Osteocyte (in vitro differentiated cells): ENCODE results near the gene CALML4. TPM values are rescaled to one million over a fixed set of nuclear protein-coding genes. Genes with fewer than 3 reads are reported as not detected.
A peak's percentile ranks its signal among the peaks of the same experiment; 100 is the strongest.

ENCODE experiments used
- DNase-seq: peaks from one replicate; pipeline ENCODE4 v3.0.0; 2021; ENCODE audit warnings: mixed read lengths; ENCODE audit not compliant: unreplicated experiment; ENCODE audit errors: extremely low spot score
- H3K27ac Mint-ChIP-seq: one replicate; pipeline ENCODE4 v1.8.0; 2021; ENCODE audit warnings: mild to moderate bottlenecking, mixed read lengths; ENCODE audit not compliant: unreplicated experiment
- H3K27me3 Mint-ChIP-seq: one replicate; pipeline ENCODE4 v1.8.0; 2021; ENCODE audit warnings: mixed read lengths; ENCODE audit not compliant: unreplicated experiment
- H3K36me3 Mint-ChIP-seq: one replicate; pipeline ENCODE4 v1.8.0; 2021; ENCODE audit warnings: mixed read lengths; ENCODE audit not compliant: unreplicated experiment
- H3K4me1 Mint-ChIP-seq: one replicate; pipeline ENCODE4 v1.8.0; 2021; ENCODE audit warnings: mixed read lengths; ENCODE audit not compliant: unreplicated experiment
- H3K4me3 Mint-ChIP-seq: one replicate; pipeline ENCODE4 v1.8.0; 2021; ENCODE audit warnings: mild to moderate bottlenecking, moderate library complexity, mixed read lengths; ENCODE audit not compliant: unreplicated experiment
- H3K9me3 Mint-ChIP-seq: one replicate; pipeline ENCODE4 v1.8.0; 2021; ENCODE audit warnings: mixed read lengths; ENCODE audit not compliant: unreplicated experiment
- CTCF ChIP-seq: fragments of 200-600 bp; sonication (generic); IDR thresholded peaks from 2 replicates; pipeline ENCODE4 v1.5.0; 2021; ENCODE audit warnings: antibody characterized with exemption, mild to moderate bottlenecking, moderate library complexity
- long read RNA-seq: library from polyadenylated mRNA; unstranded; transcript quantifications from one replicate; pipeline ENCODE4 v2.0.0, GENCODE V29; 2021
- total RNA-seq: library from RNA; stranded (reverse); gene quantifications from 2 replicates; pipeline ENCODE4 v1.2.1, GENCODE V29; 2021

Gene CALML4, protein sequence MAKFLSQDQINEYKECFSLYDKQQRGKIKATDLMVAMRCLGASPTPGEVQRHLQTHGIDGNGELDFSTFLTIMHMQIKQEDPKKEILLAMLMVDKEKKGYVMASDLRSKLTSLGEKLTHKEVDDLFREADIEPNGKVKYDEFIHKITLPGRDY
- total RNA-seq = 1.8 and 2.0 TPM in 2 replicates
- long read RNA-seq = 0 reads

- Mint-ChIP-seq H3K27me3 (no peaks in the 10 kb centered on the region), H3K27ac (no peak within 1 kb of the TSS), H3K36me3 (no peaks in the 10 kb centered on the region), H3K4me1 (peaks cover 14% of the 10 kb centered on the region), H3K4me3 (no peak within 1 kb of the TSS), H3K9me3 (no peaks in the 10 kb centered on the region)
- TF ChIP-seq CTCF = no peak
- no peak for DNase-seq
These were observed at the start of gene CALML4 for GRCh38 chr15:68204776-68205557. CALML4 (minus strand) TSS chr15:68205332; CDS start chr15:68205247, 85 bp downstream.

- Mint-ChIP-seq H3K4me3 (no peak overlapping the region), H3K27ac (no peak overlapping the region), H3K36me3 (no peaks in the 10 kb centered on the region), H3K4me1 (peaks cover 10% of the 10 kb centered on the region), H3K9me3 (no peaks in the 10 kb centered on the region), H3K27me3 (no peaks in the 10 kb centered on the region)
- peak; percentile 82 for TF ChIP-seq CTCF
- no peak for DNase-seq
These were observed 47.9 kb upstream of the CALML4 start for GRCh38 chr15:68252925-68253534.

DNA sequence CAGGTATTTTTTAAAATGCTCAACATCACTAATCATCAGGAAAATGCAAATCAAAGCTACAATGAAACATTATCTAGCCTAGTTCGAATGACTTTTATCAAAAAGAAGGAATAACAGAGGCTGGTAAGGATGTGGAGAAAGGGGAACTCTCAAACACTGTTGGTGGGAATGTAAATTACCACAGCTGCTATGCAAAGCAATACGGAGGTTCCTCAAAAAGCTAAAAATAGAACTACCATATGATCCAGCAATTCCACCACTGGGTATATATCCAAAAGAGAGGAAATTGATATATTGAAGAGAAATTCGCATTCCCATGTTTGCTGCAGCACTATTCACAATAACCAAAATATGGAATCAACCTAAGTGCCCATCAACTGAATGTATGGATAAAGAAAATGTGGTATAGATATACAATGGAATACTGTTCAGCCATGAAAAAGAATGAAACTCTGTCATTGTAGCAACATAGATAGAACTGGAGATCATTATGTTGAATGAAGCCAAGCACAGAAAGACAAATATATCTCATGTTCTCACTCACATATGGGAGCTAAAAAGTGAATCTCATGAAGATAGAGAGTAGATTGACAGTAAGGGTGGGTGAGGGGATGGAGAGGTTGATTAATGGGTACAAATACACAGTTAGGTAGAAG lies 44.1 kb upstream of the CALML4 start:
- Mint-ChIP-seq H3K4me3 (no peak overlapping the region), H3K27ac (no peak overlapping the region), H3K9me3 (no peaks in the 10 kb centered on the region), H3K4me1 (peaks cover 7% of the 10 kb centered on the region), H3K27me3 (no peaks in the 10 kb centered on the region), H3K36me3 (peaks cover 2% of the 10 kb centered on the region)
- no peak for TF ChIP-seq CTCF
- DNase-seq = no peak

GRCh38 chr15:68244235-68244634 lies 39.1 kb upstream of the CALML4 start:
- Mint-ChIP-seq H3K27me3 (no peaks in the 10 kb centered on the region), H3K4me3 (no peak overlapping the region), H3K36me3 (peaks cover 4% of the 10 kb centered on the region), H3K9me3 (peaks cover 4% of the 10 kb centered on the region), H3K27ac (no peak overlapping the region), H3K4me1 (peaks cover 4% of the 10 kb centered on the region)
- DNase-seq = no peak
- TF ChIP-seq CTCF = no peak
